Duodenal mucosa (tissue), 2 donors: Measurements from ENCODE around the gene TMEM134.
"Not testable (repeated sequence)": the region's sequence is repeated elsewhere in the genome, so short reads cannot be mapped to it uniquely, and the experiment has no call there.

Source experiments
- H3K27ac ChIP-seq: one replicate; pipeline ENCODE4 v1.7.0; 2013; ENCODE audit warnings: low read depth, low read length
- H3K27me3 ChIP-seq, 2 donors: one replicate each; pipeline ENCODE4 v1.7.0; 2013; ENCODE audit warnings: low read length in 2 of 2, control low read depth in 1 of 2; ENCODE audit not compliant: insufficient read depth in 2 of 2, control insufficient read depth in 1 of 2
- H3K36me3 ChIP-seq, 2 donors: one replicate each; pipeline ENCODE4 v1.7.0; 2013; ENCODE audit warnings: low read length in 2 of 2, control low read depth in 1 of 2; ENCODE audit not compliant: insufficient read depth in 2 of 2, control insufficient read depth in 1 of 2
- H3K4me1 ChIP-seq, 2 donors: one replicate each; pipeline ENCODE4 v1.7.0; 2013; ENCODE audit warnings: low read length in 2 of 2, control low read depth in 1 of 2; ENCODE audit not compliant: insufficient read depth in 2 of 2, control insufficient read depth in 1 of 2
- H3K4me3 ChIP-seq, 2 donors: one replicate each; pipeline ENCODE4 v1.7.0; 2013; ENCODE audit warnings: low read length in 2 of 2, low read depth in 1 of 2
- H3K9ac ChIP-seq, 2 donors: one replicate each; pipeline ENCODE4 v1.7.0; 2013; ENCODE audit warnings: low read length in 2 of 2, low read depth in 1 of 2
- H3K9me3 ChIP-seq, 2 donors: one replicate each; pipeline ENCODE4 v1.7.0; 2013; ENCODE audit warnings: low read length in 2 of 2, control low read depth in 1 of 2; ENCODE audit not compliant: control insufficient read depth in 1 of 2

The TMEM134 gene

DNA sequence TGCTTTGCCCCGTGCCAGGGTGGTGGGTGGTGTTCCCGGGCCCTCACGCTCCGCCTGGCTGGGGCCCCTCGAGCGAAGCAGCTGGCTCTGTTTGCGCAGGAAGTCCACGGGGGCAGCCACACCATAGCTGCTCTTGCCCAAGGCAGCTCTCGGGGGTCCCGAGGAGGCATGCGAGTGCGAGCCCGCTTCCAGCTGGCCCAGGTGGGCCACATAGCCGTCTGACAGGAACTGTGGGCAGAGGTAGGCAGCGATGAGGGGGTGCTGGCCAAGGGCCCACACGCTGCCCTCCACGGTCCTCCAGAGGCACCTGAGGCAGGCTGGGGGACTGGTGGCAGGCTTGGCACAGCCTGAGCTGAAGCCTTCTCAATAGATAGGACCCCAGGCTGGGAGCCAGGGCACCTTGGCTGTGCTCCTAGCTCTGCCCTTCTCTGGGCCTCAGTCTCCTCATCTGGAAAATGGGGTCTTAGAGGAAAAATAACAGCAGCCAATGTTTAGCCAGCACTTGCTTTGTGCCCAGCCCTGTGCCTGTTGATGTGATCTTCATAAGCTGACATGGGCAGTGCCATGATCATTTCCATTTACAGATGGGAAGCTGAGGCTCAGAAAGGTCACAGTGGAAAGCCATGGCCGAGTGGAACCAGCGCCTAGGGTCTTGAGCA, 23.1 kb upstream of the TMEM134 start:
- no peaks in the 10 kb centered on the region for H3K4me1 ChIP-seq
- H3K27me3 ChIP-seq = no peaks in the 10 kb centered on the region
- no peak overlapping the region for H3K4me3 ChIP-seq
- no peak overlapping the region for H3K9ac ChIP-seq
- H3K36me3 ChIP-seq = peaks cover 22 to 60% of the 10 kb centered on the region in 2 donors
- no peak overlapping the region for H3K27ac ChIP-seq
- no peaks in the 10 kb centered on the region for H3K9me3 ChIP-seq

DNA sequence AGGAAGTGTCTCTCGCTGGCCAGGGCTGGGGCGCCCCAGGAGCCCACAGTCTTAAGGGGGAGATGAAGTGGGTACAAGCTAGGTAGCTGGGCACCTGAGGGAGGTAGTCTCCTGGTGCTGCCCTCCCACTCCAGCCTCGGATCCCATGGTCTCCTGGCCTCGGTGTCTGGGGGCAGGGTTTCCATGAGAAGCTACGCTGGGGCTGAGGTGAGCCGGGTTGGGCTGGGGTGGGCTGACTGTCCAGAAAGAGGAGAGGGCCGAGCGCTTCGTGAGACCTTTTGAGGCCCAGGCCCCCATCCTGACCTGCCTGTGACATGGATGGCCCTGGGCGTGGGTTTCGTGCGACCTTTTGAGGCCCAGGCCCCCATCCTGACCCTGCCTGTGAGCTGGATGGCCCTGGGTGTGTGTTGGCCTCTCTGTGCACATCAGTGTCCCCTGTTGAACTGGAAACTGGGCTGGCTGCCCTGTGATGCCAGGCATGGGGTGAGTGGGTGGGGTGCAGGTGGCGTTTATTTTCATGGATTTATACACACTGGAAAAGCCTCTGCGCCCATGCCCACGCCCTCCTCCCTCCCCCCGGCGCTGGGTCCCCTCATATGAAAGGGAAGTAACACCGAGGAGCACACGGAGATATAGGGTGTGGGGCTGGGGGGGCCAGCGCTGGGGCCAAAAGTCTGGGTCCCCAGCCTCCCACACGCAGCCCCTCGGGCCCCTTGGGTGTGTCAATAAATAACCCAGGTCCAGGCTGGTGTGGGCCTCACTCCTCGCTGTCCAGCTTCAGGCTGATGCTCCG, 22.4 kb upstream of the TMEM134 start:
- Histone ChIP-seq H3K36me3 (peaks cover 18 to 59% of the 10 kb centered on the region in 2 donors), H3K4me3 (no peak overlapping the region), H3K4me1 (peaks cover 0 to 6% of the 10 kb centered on the region in 2 donors), H3K27me3 (no peaks in the 10 kb centered on the region), H3K9ac (no peak overlapping the region), H3K9me3 (no peaks in the 10 kb centered on the region), H3K27ac (no peak overlapping the region)

DNA sequence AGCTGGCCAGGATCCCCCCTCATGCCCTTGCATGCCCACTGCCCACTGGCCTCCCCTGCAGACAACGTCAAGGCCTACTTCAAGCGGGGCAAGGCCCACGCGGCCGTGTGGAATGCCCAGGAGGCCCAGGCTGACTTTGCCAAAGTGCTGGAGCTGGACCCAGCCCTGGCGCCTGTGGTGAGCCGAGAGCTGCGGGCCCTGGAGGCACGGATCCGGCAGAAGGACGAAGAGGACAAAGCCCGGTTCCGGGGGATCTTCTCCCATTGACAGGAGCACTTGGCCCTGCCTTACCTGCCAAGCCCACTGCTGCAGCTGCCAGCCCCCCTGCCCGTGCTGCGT, 21.6 kb upstream of the TMEM134 start:
- Histone ChIP-seq H3K4me1 (peaks cover 0 to 12% of the 10 kb centered on the region in 2 donors), H3K4me3 (no peak overlapping the region), H3K9me3 (no peaks in the 10 kb centered on the region), H3K36me3 (peaks cover 18 to 52% of the 10 kb centered on the region in 2 donors), H3K9ac (no peak overlapping the region), H3K27me3 (no peaks in the 10 kb centered on the region), H3K27ac (no peak overlapping the region)

DNA sequence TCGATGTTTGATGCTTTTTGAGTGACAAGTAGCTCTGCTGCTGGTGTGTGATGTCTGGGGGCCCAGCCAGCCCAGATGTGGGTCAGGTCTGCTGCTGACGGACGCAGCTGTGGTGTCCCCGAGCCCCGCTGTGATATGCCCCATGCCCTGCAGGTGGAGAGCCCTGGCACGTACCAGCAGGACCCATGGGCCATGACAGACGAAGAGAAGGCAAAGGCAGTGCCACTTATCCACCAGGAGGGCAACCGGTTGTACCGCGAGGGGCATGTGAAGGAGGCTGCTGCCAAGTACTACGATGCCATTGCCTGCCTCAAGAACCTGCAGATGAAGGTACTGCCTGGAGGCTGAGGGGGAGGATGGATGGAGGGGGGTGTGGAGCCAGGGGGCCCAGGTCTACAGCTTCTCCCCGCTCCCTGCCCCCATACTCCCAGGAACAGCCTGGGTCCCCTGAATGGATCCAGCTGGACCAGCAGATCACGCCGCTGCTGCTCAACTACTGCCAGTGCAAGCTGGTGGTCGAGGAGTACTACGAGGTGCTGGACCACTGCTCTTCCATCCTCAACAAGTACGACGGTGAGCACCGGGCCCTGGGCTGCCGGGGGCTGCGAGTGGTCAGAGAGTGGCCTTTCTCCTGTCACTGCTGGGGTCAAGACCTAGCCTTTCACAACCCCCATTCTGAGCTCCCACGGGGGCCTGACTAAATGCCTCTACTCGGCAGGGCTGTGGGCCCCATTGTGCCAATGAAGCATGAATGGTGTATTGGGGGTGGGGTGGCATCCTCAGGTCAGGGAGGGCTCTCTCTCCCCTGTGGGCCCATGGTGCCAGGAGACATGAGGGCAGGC, 21.1 kb upstream of the TMEM134 start:
- Histone ChIP-seq H3K4me1 (peaks cover 0 to 15% of the 10 kb centered on the region in 2 donors), H3K4me3 (no peak overlapping the region), H3K27me3 (no peaks in the 10 kb centered on the region), H3K36me3 (peaks cover 18 to 46% of the 10 kb centered on the region in 2 donors), H3K27ac (no peak overlapping the region), H3K9ac (no peak overlapping the region), H3K9me3 (no peaks in the 10 kb centered on the region)

DNA sequence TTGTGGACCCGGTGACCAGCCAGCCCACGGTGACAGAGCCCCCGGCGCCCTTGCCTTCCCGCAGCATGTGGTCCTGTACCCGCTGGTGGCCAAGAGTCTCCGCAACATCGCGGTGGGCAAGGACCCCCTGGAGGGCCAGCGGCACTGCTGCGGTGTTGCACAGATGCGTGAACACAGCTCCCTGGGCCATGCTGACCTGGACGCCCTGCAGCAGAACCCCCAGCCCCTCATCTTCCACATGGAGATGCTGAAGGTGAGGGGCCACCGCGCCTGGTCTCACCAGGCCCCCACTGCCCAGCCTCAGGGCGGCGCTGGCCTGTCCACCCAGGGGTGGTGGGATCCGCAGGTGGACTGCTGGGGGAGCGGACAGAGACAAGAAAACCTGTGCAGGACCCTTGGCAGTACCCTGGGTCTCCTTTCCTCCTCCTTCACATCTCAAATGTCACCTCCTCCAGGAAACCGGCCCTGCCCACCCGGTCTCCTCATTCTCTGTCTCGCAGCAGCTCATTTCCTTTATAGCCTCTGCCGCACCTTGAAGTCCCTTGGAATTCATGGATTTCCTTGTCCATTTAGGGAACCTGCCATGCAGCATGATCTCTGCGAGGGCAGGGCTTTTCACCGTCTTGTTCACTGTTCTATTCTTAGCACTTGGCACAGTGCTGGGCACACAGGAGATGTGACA, 20.3 kb upstream of the TMEM134 start:
- H3K9ac ChIP-seq = no peak overlapping the region
- H3K4me1 ChIP-seq = peaks cover under 1 to 23% of the 10 kb centered on the region in 2 donors
- peaks cover 18 to 41% of the 10 kb centered on the region in 2 donors for H3K36me3 ChIP-seq
- no peak overlapping the region for H3K27ac ChIP-seq
- no peaks in the 10 kb centered on the region for H3K9me3 ChIP-seq
- no peaks in the 10 kb centered on the region for H3K27me3 ChIP-seq
- H3K4me3 ChIP-seq = no peak overlapping the region

DNA sequence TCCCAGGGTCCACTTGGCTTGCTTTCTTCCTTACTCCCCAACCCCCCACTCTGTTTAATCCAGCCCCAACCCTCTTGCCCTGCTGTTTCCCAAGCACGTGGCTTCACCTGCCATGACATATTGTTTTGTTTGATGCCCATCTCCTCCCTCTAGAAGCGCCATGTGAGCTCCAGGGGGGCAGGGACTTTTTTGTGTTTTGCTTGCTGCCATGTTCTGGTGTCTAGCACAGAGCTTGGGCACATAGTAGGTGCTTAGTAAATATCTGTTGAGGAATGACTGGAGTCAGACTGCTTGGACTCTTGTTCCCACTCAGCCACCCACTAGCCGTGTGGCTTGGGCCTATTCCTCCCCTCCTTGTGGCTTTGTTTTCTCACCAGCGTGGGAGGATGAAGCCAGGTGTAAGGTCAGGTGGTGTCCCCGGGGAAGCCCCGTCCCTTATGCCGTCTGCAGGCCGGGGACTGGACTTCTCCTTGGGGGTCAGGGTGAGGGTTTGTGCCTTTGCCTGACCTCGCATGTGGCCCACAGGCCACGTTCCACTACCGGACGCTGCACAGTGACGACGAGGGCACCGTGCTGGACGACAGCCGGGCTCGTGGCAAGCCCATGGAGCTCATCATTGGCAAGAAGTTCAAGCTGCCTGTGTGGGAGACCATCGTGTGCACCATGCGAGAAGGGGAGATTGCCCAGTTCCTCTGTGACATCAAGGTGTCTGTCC, 17.6 kb upstream of the TMEM134 start:
- Histone ChIP-seq H3K4me1 (peaks cover 14 to 36% of the 10 kb centered on the region in 2 donors), H3K9me3 (no peaks in the 10 kb centered on the region), H3K27me3 (no peaks in the 10 kb centered on the region), H3K27ac (no peak overlapping the region), H3K9ac (no peak overlapping the region), H3K4me3 (no peak overlapping the region), H3K36me3 (peaks cover 13 to 24% of the 10 kb centered on the region in 2 donors)

DNA sequence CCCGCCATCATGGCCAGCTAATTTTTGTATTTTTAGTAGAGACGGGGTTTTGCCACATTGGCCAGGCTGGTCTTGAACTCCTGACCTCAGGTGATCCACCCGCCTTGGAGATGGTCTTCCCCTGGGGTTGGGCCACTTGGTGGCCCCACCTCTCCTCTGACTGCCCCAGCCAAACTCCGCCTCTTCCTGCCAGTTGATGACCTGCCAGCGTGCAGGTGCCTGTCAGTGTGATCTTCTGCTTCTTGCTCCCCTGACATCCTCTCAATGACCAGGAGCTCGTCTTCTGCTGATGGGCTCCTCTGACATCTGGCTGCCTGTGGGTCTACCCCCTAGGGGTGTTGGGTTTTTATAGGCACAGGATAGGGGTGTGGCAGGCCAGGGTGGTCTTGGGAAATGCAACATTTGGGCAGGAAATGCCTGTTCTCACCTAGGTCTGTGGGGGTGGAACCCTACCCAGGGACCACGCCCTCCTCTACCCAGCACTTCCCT, 16.9 kb upstream of the TMEM134 start:
- Histone ChIP-seq H3K36me3 (peaks cover 7 to 18% of the 10 kb centered on the region in 2 donors), H3K4me1 (peaks cover 14 to 36% of the 10 kb centered on the region in 2 donors)
- H3K9me3 ChIP-seq, H3K27me3 ChIP-seq, H3K9ac ChIP-seq, H3K27ac ChIP-seq, H3K4me3 ChIP-seq: not testable (repeated sequence)

DNA sequence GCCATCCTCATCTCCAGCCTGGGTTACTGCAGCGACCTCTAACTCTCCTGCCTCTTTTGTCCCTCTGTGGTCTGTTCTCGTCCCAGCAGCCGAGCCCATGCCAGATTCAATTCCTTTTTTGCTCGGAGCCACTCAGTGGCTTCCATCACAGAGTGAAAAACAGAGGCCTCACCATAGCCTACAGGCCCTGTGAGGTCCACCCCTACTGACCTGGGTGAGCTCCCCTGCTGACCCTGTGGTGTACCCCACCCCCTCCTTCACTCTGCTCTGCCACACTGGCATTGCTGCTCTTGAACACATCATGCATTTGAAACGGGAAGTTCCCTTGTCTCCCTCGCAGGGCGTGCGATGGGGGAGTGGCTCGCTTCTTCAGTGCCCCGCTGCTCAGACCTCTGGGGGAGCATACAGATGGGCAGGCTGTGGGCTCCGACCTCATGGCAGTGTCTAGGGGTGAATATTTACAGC, 15.8 kb upstream of the TMEM134 start:
- H3K4me1 ChIP-seq = peaks cover 14 to 36% of the 10 kb centered on the region in 2 donors
- H3K9ac ChIP-seq = peak overlapping the region; percentile 39 to 66
- H3K27me3 ChIP-seq = no peaks in the 10 kb centered on the region
- H3K9me3 ChIP-seq = no peaks in the 10 kb centered on the region
- H3K36me3 ChIP-seq = peaks cover 4 to 12% of the 10 kb centered on the region in 2 donors
- no peak overlapping the region for H3K27ac ChIP-seq
- peak overlapping the region in 1 of 2 donors; percentile 85 for H3K4me3 ChIP-seq
